ENCODE measurements around the gene CR1L. TPM values are rescaled to one million over a fixed set of nuclear protein-coding genes. Genes with fewer than 3 reads are reported as not detected.

The CR1L gene
- total RNA-seq, 1 experiment from 2014 or later = not detected

DNA sequence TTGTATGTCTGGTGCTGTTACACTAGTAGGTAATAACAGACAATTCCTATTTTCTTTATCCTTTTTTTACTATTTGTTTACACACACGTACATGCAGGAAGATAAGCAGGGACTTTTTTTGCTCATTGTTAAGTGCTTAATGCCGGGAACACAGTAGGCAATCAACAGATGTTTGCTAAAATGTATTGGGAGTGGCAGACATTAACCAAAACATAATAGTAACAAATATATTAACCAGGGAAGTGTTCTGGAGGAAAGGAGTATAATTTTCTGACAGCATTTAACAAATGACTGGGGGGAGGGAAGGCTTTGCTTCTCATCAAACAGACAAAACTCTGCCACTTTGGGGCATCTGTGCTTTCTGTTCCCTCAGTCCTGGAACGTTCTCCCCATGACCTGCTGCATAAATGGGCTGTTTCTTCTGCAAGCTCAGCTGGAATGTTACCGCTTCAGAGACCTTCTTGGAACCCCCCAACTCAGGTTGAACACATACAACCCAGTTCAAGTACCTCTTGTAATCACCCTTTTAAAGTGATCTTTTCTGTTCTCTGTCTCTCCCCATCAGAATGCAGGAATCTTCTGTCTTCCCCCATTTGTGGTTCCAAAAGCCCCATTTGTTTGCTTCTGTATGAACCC lies 2.1 kb downstream of the CR1L start:
- CTCF ChIA-PET = no interaction called here
- DNase-seq (ENCODE audit: low read depth, low spot score) = no peak
- no peak overlapping the region for H3K4me3 ChIP-seq (ENCODE audit: low read depth in 2 of 2, low read length in 2 of 2)
- POLR2A ChIA-PET = no interaction called here
- H3K27me3 ChIP-seq (ENCODE audit: control insufficient read depth, insufficient read depth, low read length) = peaks cover 8% of the 10 kb centered on the region
- in situ Hi-C loops (cut with HindIII; ENCODE audit: low pct_unique_long_range_greater_than_20kb, low sequenced_read_pairs) (no loop called here), intact Hi-C loops (cut with micrococcal nuclease; ENCODE audit: unreplicated experiment) (no loop called here)
- H3K27ac ChIP-seq (ENCODE audit: low read length) = no peak overlapping the region
- no peaks in the 10 kb centered on the region for H3K9me3 ChIP-seq (ENCODE audit: control insufficient read depth, insufficient read depth, low read depth, low read length)
- ATAC-seq = no peak
- no peaks in the 10 kb centered on the region for H3K36me3 ChIP-seq (ENCODE audit: control insufficient read depth, insufficient read depth, low read length)
- TF ChIP-seq, protein P1, sequence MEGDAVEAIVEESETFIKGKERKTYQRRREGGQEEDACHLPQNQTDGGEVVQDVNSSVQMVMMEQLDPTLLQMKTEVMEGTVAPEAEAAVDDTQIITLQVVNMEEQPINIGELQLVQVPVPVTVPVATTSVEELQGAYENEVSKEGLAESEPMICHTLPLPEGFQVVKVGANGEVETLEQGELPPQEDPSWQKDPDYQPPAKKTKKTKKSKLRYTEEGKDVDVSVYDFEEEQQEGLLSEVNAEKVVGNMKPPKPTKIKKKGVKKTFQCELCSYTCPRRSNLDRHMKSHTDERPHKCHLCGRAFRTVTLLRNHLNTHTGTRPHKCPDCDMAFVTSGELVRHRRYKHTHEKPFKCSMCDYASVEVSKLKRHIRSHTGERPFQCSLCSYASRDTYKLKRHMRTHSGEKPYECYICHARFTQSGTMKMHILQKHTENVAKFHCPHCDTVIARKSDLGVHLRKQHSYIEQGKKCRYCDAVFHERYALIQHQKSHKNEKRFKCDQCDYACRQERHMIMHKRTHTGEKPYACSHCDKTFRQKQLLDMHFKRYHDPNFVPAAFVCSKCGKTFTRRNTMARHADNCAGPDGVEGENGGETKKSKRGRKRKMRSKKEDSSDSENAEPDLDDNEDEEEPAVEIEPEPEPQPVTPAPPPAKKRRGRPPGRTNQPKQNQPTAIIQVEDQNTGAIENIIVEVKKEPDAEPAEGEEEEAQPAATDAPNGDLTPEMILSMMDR (IDR thresholded peaks at IDR 0.05) = no peak
- TF ChIP-seq SIN3A (IDR thresholded peaks at IDR 0.05; ENCODE audit: borderline replicate concordance, insufficient read depth, low read depth, low read length) (no peak), TCF7L2 (IDR thresholded peaks at IDR 0.05; ENCODE audit: low read depth, low read length) (no peak), POLR2AphosphoS5 (IDR thresholded peaks at IDR 0.05; ENCODE audit: low read depth, low read length) (no peak)
- TF ChIP-seq, protein P2, sequence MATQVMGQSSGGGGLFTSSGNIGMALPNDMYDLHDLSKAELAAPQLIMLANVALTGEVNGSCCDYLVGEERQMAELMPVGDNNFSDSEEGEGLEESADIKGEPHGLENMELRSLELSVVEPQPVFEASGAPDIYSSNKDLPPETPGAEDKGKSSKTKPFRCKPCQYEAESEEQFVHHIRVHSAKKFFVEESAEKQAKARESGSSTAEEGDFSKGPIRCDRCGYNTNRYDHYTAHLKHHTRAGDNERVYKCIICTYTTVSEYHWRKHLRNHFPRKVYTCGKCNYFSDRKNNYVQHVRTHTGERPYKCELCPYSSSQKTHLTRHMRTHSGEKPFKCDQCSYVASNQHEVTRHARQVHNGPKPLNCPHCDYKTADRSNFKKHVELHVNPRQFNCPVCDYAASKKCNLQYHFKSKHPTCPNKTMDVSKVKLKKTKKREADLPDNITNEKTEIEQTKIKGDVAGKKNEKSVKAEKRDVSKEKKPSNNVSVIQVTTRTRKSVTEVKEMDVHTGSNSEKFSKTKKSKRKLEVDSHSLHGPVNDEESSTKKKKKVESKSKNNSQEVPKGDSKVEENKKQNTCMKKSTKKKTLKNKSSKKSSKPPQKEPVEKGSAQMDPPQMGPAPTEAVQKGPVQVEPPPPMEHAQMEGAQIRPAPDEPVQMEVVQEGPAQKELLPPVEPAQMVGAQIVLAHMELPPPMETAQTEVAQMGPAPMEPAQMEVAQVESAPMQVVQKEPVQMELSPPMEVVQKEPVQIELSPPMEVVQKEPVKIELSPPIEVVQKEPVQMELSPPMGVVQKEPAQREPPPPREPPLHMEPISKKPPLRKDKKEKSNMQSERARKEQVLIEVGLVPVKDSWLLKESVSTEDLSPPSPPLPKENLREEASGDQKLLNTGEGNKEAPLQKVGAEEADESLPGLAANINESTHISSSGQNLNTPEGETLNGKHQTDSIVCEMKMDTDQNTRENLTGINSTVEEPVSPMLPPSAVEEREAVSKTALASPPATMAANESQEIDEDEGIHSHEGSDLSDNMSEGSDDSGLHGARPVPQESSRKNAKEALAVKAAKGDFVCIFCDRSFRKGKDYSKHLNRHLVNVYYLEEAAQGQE (IDR thresholded peaks at IDR 0.05; ENCODE audit: insufficient read depth in 1 of 2, low read depth in 2 of 2, low read length in 1 of 2) = no peak
- no TSS peak for BruUV-seq (replicated peaks)
- H3K4me1 ChIP-seq (ENCODE audit: control insufficient read depth, insufficient read depth, low read length) = no peaks in the 10 kb centered on the region

DNA sequence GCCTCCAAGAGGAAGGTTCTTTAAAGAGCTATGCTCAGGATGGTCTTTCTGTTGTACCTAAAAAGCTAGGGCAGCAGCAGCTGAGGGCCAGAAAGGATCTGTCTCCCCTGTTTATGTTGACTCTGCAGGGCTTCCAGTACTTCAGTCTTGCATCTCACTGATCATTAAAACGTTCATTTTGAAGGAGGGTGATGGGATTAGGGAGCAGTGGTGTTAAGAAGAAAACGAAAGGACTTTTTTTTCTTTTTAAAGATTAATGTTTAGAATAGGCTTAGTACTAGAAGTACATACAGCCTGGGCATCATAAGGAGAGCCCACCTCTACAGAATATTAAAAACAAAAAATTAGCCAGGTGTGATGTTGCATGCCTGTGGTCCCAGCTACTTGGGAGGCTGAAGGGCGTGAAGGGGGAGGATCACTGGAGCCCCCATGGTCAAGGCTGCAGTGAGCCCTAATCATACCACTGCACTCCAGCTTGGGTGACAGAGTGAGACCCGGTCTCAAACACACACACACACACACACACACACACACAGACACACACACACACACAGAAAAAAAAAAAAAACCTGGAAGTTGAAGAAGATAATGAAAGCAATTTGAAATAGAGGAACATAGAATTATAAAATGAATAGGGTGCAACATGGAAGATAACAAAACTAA lies 2.9 kb downstream of the CR1L start:
- Histone ChIP-seq H3K4me3 (ENCODE audit: low read depth in 2 of 2, low read length in 2 of 2) (no peak overlapping the region), H3K27ac (ENCODE audit: low read length) (no peak overlapping the region), H3K4me1 (ENCODE audit: control insufficient read depth, insufficient read depth, low read length) (no peaks in the 10 kb centered on the region), H3K9me3 (ENCODE audit: control insufficient read depth, insufficient read depth, low read depth, low read length) (no peaks in the 10 kb centered on the region), H3K36me3 (ENCODE audit: control insufficient read depth, insufficient read depth, low read length) (no peaks in the 10 kb centered on the region), H3K27me3 (ENCODE audit: control insufficient read depth, insufficient read depth, low read length) (peaks cover 8% of the 10 kb centered on the region)
- DNase-seq (ENCODE audit: low read depth, low spot score) (no peak), ATAC-seq (no peak)
- TF ChIP-seq POLR2AphosphoS5 (IDR thresholded peaks at IDR 0.05; ENCODE audit: low read depth, low read length) (no peak), SIN3A (IDR thresholded peaks at IDR 0.05; ENCODE audit: borderline replicate concordance, insufficient read depth, low read depth, low read length) (no peak), TCF7L2 (IDR thresholded peaks at IDR 0.05; ENCODE audit: low read depth, low read length) (no peak)
- TF ChIP-seq, protein P2 (IDR thresholded peaks at IDR 0.05; ENCODE audit: insufficient read depth in 1 of 2, low read depth in 2 of 2, low read length in 1 of 2) = no peak
- TF ChIP-seq, protein P1 (IDR thresholded peaks at IDR 0.05) = no peak
- ChIA-PET CTCF (no interaction called here), POLR2A (no interaction called here)
- intact Hi-C loops (cut with micrococcal nuclease; ENCODE audit: unreplicated experiment) = no loop called here
- in situ Hi-C loops (cut with HindIII; ENCODE audit: low pct_unique_long_range_greater_than_20kb, low sequenced_read_pairs) = no loop called here
- BruUV-seq (replicated peaks) = no TSS peak
